Activated naive CD4-positive, alpha-beta T cell treated with anti-CD3 and anti-CD28 coated beads, Interleukin-2, amount 50 U/mL, for 72 hours (primary cell): ENCODE measurements around the gene PARD3B. TPM values are rescaled to one million over a fixed set of nuclear protein-coding genes. Genes with fewer than 3 reads are reported as not detected.

Experiments used
- ATAC-seq, 2 donors: fragments of 150-1000 bp; cut with Tn5 transposase; 2 replicates each; pipeline ENCODE4 v1.10.0; 2021; ENCODE audit warnings: mild to moderate bottlenecking in 2 of 2, moderate library complexity in 2 of 2
- DNase-seq, 2 donors: peaks; one replicate each; pipeline ENCODE4 v3.0.0; 2021 to 2022; ENCODE audit warnings: low spot score in 2 of 2
- H3K27ac Mint-ChIP-seq, 2 donors: one replicate each; pipeline ENCODE4 v1.8.0; 2022; ENCODE audit warnings: mild to moderate bottlenecking in 2 of 2, mixed read lengths in 2 of 2
- H3K36me3 Mint-ChIP-seq, 2 donors: one replicate each; pipeline ENCODE4 v1.8.0; 2022; ENCODE audit warnings: mixed read lengths in 2 of 2
- H3K9me3 Mint-ChIP-seq, 2 donors: one replicate each; pipeline ENCODE4 v1.8.0; 2022; ENCODE audit warnings: mixed read lengths in 2 of 2
- total RNA-seq, 2 donors: library from RNA; stranded (reverse); gene quantifications; one replicate each; pipeline ENCODE4 v1.2.3, GENCODE V29; 2022

The PARD3B gene
- total RNA-seq, 2 donors from 2014 or later: 0.09 to 0.35 TPM

DNA sequence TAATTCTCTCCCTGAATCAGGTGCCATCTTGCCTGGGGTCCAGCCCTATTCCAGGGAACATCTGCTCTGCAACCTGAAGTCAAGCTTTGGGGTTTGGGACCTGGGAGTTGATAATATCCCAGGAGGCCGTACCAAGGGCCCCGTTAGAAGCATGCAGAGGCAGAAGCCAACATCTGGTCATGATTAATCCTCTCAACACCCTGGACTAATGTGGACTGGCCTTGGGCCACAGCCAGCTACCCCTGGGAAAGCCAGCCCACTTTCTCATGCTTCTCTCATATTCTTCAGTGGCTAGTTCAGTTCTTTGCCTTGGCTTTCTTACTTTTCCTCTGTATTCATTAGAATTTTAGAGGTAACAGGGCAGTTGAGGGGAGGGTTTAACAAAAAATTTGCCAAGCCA is 621.5 kb downstream of the PARD3B start:
- peaks cover 5 to 9% of the 10 kb centered on the region in 2 donors for H3K9me3 Mint-ChIP-seq
- no peak overlapping the region for H3K27ac Mint-ChIP-seq
- ATAC-seq (no peak), DNase-seq (no peak)
- H3K36me3 Mint-ChIP-seq: no peaks in the 10 kb centered on the region

DNA sequence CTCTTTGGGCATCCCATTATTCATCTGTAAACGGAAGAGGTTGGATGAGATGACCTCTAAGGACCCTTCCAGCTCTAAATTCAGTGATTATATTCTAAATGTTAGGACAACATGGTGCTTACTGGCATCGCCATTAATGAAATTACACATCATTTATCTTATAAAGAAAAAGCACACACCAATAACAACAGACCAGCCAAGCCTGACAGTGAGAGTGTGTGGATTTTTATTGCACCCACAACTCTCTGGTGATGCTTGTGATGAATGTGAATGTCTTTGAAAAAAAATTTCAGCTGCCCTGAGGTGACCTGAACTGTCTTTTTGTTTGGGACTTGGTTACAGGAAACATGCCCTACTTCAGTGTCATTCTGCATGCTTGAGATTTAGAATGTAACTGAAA is 623.7 kb downstream of the PARD3B start:
- Mint-ChIP-seq H3K9me3 (peaks cover 5 to 9% of the 10 kb centered on the region in 2 donors), H3K36me3 (no peaks in the 10 kb centered on the region), H3K27ac (no peak overlapping the region)
- DNase-seq: no peak
- no peak for ATAC-seq

DNA sequence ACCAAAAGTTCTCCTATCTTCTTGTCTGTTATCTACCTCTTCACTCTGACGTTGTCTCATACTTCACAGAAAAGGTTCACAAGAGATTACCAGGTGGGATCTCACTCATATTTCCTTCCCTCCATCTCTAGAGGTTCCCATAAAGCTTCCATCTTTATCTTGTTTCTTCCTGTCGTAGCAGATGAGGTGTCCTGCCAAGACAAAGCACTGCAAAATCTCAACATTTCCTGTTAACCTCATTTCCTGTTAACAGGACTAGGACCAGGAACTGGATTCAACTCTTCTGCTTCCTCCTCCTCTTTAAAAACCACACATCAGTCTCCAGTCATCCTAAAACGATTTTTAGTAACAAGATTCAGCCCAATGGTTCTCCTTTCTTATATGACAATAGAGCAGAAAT is 624.2 kb downstream of the PARD3B start:
- peak in 1 of 2 donors; percentile 22 for ATAC-seq
- Mint-ChIP-seq H3K36me3 (no peaks in the 10 kb centered on the region), H3K27ac (peak overlapping the region; percentile 0 to 27), H3K9me3 (peaks cover 5 to 9% of the 10 kb centered on the region in 2 donors)
- no peak for DNase-seq

DNA sequence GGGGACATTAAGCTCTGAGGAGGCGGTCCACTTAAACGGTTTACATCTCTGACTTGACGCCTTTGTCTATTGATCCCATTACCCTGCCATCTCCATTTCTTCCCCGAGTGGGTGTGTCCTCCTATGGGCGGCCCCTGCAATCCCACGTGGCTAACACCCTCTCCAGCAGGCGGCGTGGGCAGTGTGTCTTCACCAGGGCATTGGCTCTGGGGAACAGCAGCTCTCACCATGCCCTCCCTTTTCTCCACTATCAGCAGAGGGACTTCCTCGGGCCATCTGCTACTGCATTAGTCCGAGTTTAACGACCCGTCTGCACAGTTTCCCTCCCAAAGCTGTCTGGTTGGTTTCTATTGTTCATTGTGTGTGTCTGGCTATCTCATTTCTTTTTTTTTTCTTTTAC is 625.1 kb downstream of the PARD3B start:
- H3K27ac Mint-ChIP-seq: peak overlapping the region; percentile 15 to 27
- ATAC-seq: no peak

DNA sequence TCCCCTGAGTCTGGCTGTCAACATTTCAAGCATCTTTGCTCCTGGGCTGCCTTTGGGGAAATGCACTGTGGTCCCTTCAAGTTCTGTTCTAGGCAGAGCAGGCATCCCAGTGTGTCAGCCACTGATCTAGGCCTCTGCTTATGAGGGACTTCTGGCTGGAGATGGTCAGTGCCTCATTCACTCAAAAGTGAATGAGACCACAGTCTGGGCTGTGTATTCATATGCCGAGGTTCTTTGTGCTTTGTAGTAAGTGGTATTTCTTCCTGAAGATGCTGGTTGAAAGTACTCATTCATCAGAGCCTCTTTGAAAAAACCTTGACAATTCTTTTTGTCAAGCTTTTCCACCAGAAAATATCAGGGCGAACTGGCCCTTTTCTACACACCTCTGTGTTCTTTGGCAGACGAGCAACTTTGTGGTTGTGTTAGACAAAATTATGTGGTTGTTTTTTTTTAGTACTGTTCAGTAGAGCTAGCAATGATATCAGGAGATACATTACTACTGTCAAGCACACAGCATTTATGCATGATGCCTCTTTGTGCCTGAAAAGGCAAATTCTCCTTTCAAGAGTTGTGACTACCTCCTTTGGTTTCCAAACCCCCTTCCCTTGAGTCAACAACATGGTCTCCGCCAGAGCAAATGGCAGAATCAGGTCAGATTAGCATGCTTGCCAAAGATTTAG is 626.1 kb downstream of the PARD3B start:
- H3K9me3 Mint-ChIP-seq: peaks cover 5 to 9% of the 10 kb centered on the region in 2 donors
- H3K36me3 Mint-ChIP-seq: no peaks in the 10 kb centered on the region
- DNase-seq (no peak), ATAC-seq (no peak)
- H3K27ac Mint-ChIP-seq: no peak overlapping the region

More for the DNA sequence above, 625.1 kb downstream of the PARD3B start:
- no peak for DNase-seq
- peaks cover 5 to 9% of the 10 kb centered on the region in 2 donors for H3K9me3 Mint-ChIP-seq
- no peaks in the 10 kb centered on the region for H3K36me3 Mint-ChIP-seq

DNA sequence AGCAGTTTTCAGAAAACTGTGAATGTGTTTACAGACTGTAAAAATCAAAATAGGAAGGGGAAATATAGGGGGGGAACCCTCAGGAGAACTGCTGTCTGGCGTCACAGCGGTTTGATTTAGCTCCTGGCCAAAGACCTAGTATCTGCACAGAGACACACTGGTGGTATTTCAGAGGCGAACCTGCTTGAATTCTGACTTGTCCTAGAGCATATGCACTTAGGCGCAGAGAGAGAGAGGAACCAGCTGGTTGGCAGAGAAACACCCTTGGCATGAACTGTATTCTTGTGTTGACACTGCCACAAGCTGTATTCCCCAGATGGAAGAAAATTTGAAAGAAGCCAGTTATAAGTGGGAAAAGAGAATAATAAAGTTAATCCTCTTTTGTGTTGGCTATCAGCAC is 630.6 kb downstream of the PARD3B start:
- Mint-ChIP-seq H3K36me3 (no peaks in the 10 kb centered on the region), H3K27ac (no peak overlapping the region), H3K9me3 (no peaks in the 10 kb centered on the region)
- DNase-seq (no peak), ATAC-seq (no peak)

DNA sequence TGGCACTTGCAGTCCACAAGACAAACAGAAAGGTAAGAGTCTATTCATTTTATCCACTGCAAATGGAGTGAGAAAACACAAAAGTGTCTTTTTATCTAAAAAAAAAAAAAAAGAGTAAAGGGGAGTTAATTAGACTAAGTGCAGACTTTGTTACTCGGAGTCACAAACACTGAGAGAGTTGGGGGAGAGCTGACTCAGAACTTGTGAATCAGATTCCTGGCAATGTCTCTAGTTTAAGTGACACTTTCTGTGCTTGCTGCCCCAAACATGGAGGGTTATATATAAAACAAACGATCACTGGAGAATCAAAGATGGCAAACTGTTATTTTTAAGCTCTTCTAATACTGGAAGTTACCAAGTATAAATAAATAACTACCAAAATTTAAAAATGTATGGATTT is 631.3 kb downstream of the PARD3B start:
- no peak for ATAC-seq
- Mint-ChIP-seq H3K36me3 (no peaks in the 10 kb centered on the region), H3K9me3 (no peaks in the 10 kb centered on the region), H3K27ac (no peak overlapping the region)
- DNase-seq: no peak

DNA sequence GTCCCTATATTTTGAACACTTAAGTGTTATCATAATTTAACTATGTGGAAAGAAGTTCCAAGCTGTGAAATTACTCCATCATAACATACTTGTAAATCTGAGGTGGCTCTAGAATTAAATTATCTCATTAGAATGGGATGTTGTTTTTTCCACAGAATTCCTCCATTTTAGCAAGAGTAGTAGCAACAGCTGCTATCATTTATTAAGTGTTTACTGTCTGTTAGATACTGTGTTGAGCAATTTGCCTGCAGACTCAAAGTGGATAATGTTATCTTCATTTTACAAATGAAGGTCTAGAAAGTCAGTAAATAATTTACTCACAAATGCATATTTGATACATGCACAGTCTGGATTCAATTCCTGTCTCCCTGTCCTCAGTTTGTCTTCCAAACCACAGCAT is 632.3 kb downstream of the PARD3B start:
- ATAC-seq: no peak

DNA sequence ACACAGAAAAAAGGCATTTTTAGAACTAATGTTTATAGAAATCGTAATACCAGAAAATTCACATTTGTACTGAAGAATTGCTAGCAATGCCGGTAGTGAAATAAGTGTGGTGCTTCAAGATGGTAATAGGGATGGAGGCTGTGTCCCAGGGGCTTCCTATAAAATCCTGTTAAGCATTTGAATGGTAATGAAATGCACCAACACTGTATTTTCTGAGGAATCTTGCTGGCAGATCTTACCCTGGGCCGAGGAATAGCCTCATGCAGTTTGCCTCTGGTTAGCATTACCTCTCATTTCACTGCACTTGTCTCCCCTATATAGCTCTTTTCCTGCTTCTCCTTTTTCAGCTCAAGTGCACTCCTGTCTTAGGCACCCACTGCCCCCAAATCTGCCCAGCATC is 635.5 kb downstream of the PARD3B start:
- no peak for ATAC-seq
- DNase-seq: no peak
- Mint-ChIP-seq H3K36me3 (no peaks in the 10 kb centered on the region), H3K9me3 (no peaks in the 10 kb centered on the region), H3K27ac (no peak overlapping the region)

More for the DNA sequence above, 632.3 kb downstream of the PARD3B start:
- Mint-ChIP-seq H3K36me3 (no peaks in the 10 kb centered on the region), H3K27ac (no peak overlapping the region), H3K9me3 (no peaks in the 10 kb centered on the region)
- no peak for DNase-seq

DNA sequence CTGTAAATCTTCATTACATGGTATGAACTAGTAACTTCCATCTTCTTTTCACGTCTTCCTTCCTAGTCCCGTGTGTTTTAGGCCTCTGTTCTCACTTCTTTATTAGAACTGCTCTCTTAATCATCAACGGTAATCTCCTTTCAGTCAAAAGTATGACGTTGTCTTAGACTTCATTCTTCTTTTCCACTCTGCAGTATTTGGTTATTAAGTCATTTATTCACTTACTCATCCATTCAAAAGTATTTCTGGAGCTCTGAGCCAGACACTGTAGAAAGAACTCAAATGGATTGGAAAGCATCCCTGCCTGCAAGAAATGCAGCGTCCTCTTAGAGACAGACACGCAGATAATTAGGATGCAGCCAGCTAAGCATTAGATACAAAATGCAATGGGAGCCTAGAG is 642.5 kb downstream of the PARD3B start:
- ATAC-seq (no peak), DNase-seq (no peak)
- Mint-ChIP-seq H3K9me3 (no peaks in the 10 kb centered on the region), H3K36me3 (no peaks in the 10 kb centered on the region), H3K27ac (no peak overlapping the region)

DNA sequence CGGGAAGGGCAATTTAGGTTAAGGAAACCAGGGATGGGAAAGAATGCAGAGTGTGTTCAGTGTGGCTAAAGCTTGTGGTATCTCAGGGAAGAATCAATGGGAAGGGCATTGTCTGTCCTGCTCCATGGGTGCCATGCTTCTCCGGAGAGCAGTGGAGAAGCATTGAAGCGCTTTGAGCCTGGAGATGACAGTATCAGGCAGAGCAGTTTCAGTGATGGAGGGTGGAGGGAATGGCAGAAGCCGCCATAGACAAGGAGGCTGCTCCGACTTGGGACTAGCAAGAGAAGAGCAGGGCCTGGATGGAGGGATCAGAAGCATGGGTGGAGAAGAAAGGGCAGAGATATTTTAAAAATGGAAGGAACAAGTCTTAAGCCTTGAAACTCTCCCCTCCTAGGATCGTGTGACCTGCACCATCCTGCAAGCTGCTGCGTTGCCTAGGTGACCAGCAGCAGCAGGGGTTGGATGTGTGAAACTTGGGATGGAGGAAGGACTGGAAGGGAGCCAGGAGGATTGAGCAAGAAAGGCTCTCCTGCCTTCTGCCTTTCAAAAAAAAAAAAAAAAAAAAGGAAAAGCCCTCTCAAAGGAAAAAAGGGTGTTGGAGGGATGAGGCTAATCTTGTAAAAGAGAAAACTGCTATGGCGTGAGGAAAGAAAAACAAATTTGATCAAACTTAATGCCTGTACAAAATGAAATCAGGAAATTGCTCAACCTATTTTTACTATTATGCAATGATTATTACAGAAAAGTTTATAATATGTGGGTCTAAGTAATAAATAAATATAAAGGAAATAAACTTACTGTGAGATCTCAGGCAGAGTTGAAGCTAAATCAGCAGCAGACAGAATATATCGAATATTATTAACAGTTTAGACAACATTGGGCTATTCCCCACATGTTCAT is 643.2 kb downstream of the PARD3B start:
- Mint-ChIP-seq H3K9me3 (no peaks in the 10 kb centered on the region), H3K27ac (no peak overlapping the region), H3K36me3 (no peaks in the 10 kb centered on the region)
- no peak for DNase-seq
- no peak for ATAC-seq

DNA sequence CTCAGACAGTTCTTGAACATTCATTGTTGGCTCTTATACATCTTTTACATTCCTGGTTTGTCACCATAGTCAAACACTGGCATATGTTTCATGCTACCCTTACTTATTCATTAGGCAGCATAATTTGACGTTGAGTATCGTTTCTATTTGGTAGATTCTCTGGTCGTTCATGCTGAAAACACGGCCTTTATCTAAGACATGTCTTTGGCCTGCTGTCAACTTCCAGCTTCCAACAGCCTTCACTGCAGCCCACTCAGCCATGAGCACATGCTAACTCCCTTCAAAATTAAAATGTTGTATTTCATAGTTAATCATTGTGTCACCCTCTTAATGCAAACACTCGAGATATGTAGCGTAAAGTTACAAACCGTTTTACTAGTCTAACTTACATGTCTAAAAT is 644.0 kb downstream of the PARD3B start:
- no peaks in the 10 kb centered on the region for H3K9me3 Mint-ChIP-seq
- DNase-seq: no peak

DNA sequence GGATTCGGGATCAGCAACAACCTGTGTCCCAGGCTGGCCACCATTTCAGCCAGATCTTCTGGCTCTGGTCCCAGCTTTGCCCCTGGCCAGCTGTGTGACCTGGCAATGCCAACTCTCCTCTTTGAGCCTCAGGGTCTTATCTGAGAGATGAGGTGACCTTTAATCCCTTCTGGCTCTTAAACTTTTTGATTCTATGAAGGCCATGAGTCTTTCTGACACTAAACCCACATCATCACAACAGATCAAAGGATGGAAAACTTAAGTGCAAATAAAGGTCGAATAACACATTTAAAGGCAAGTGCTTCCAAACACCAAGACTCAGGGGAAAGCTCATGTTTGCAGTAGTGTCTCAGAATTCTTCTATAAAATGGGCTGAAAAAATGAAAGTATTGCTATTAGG is 645.3 kb downstream of the PARD3B start:
- no peak for ATAC-seq
- no peak for DNase-seq
- Mint-ChIP-seq H3K27ac (no peak overlapping the region), H3K9me3 (no peaks in the 10 kb centered on the region), H3K36me3 (no peaks in the 10 kb centered on the region)

More for the DNA sequence above, 644.0 kb downstream of the PARD3B start:
- no peak for ATAC-seq
- Mint-ChIP-seq H3K27ac (no peak overlapping the region), H3K36me3 (no peaks in the 10 kb centered on the region)

DNA sequence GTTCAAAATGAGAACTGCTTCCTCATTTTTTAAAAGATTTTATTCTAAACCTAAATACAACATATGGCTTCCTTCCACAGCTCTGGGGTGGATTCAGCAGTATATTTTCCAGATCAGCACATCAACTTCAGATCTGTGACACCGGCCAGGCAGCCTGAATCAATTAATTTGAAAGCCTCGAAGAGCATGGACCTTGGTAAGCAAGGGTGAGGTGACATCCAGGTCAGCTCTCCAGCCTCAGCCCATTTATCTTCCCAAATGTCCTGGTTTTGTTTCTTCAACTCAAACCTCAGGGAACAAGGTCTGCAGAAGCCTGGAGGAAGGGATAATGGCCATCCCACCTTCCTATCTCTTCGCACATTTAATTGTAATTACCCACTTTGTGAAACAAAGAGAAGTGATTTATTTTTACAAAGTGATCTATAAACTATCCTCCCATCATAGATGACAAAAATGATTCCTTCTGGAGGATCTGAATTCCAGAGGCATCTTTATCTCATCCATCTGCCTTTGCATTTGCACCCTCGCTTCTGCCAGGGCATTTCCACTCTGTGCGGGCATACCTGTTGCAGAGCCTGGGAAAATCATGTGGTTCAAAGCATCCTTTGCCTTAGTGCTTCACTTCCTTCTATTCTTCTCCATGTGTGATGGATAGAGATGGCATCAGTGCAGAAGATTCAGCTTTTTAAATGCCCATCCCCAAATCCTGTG is 648.0 kb downstream of the PARD3B start:
- H3K36me3 Mint-ChIP-seq: no peaks in the 10 kb centered on the region
- DNase-seq: no peak
- no peaks in the 10 kb centered on the region for H3K9me3 Mint-ChIP-seq
- no peak overlapping the region for H3K27ac Mint-ChIP-seq
- no peak for ATAC-seq

DNA sequence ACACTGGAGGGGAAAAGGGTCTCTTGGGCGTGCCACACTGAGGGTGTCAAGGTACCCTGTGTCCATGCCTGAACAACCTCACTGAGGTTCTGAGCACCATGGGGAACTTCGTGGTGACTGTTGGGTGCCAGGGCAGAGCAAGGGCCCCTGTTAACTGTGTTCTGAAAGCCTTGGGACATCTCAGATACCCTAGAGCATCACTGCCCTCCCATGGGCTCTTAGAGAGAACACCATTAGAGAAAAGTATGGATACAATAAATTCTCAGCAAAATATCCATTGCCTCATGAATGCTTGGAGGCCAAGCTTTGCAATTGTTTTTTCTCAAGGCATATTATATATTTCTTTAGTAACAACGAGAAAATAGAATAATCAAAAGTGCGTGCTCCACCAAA is 648.6 kb downstream of the PARD3B start:
- H3K9me3 Mint-ChIP-seq: no peaks in the 10 kb centered on the region
- no peak overlapping the region for H3K27ac Mint-ChIP-seq
- no peak for DNase-seq
- H3K36me3 Mint-ChIP-seq: no peaks in the 10 kb centered on the region
- no peak for ATAC-seq

DNA sequence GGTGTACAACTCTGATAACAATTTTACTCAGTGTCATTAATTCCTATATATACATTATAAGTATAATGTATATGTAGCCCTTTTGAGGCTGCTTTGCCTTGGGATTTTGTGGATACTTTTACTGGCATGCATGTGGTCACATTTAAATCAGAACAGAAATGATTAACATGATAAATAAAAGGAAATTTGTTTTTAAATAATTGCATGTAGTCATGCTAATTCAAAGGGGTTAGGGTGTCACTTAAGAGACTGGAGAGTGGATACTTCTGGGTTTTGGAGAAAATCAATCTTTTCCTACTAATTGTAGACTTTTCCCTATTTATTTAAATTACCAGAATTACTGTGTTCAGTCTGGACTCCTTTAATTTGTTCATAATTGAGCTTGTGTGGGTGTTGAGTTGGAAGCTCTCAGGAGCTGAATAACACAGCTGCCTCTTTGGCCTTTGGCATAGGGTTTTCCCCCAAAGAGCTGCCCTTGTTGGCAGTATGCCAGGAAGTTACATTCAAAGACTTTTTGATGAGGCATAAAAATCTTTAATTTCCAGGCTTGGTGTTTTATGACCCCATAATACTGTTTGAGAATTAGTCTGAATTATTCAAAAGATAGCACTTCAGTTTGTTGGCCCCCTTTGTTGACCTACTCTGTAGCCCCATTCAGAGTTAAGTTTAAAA is 652.3 kb downstream of the PARD3B start:
- DNase-seq (no peak), ATAC-seq (no peak)
- Mint-ChIP-seq H3K27ac (no peak overlapping the region), H3K9me3 (no peaks in the 10 kb centered on the region), H3K36me3 (no peaks in the 10 kb centered on the region)

DNA sequence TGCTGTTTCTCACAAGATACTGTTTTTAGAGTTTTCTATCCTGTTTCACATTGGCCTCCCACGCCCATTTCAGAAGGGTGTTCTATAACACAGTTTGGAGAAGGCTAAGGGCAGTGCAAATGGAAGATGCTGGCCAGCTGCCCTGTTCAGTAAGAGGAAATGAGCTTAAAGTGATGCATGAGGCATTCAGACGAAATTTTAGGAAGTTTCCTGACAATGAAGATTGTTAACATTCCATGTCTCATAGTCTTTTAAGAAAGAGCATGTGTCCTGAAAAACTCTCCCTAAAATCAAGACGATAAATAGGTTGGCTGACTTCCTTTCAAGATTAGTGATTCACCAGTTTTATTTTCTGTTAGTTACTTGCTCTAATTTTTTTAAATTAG is 652.9 kb downstream of the PARD3B start:
- H3K36me3 Mint-ChIP-seq: no peaks in the 10 kb centered on the region
- no peak overlapping the region for H3K27ac Mint-ChIP-seq
- H3K9me3 Mint-ChIP-seq: no peaks in the 10 kb centered on the region
- no peak for ATAC-seq
- no peak for DNase-seq
